ENCODE data around the gene CDCA3.

Gene CDCA3

DNA sequence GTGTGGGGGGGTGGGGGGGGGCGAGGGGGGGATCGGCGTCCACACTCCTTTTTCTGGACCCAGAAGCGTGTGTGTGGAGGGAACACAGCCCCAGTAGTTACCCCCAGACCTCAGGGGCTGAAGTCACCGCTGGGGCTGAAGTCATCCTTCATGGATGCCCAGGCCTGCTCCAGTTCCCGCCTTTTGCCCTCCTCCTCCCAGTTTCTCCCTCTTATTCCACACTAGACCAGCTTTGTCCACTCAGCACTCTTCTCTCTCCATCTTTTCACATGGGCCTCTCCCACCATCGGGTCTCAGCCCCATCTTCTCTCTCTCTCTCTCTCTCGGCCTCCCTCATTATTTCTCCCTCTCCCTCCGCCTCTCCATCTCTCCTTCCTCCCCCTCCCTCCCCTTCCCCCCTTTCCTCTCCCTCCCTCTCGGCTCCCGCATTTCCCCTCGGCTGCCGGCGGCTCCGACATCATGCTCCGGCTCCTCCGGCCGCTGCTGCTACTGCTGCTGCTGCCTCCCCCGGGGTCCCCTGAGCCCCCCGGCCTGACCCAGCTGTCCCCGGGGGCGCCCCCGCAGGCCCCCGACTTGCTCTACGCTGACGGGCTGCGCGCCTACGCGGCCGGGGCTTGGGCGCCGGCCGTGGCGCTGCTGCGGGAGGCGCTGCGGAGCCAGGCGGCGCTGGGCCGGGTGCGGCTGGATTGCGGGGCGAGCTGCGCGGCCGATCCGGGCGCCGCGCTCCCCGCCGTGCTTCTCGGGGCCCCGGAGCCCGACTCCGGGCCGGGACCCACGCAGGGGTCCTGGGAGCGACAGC lies 22.9 kb downstream of the CDCA3 start, which contains the start of gene P3H3:
Gene P3H3 (plus strand): TSS at position 426 of the 799 bp plus-strand sequence. CDS start 34 bp downstream, at position 460.
- Histone ChIP-seq H3K4me2 (ENCODE audit: low read depth, low read length) (peak within 1 kb of the TSS; percentile 99), H3K9me3 (replicated peaks; ENCODE audit: insufficient read depth, low read length) (no peaks in the 10 kb centered on the region), H3K4me3 (ENCODE audit: low read length) (peak within 1 kb of the TSS; percentile 62), H3K9ac (ENCODE audit: low read length) (no peak within 1 kb of the TSS; the same call in 1 of the 2 replicates), H3K27me3 (replicated peaks; ENCODE audit: insufficient read depth, low read length) (peaks cover 92% of the 10 kb centered on the region), H3K27ac (ENCODE audit: low read length) (no peak within 1 kb of the TSS), H2AFZ (ENCODE audit: low read length) (peak within 1 kb of the TSS; percentile 77), H3F3A (ENCODE audit: insufficient read depth, low read length) (no peaks in the 10 kb centered on the region), H3K4me1 (ENCODE audit: low read length) (peaks cover 4% of the 10 kb centered on the region; the same call in 1 of the 2 replicates), H3K79me2 (ENCODE audit: low read length) (no peaks in the 10 kb centered on the region), H3K9me2 (replicated peaks; ENCODE audit: insufficient read depth, low read length) (no peaks in the 10 kb centered on the region), H4K20me1 (ENCODE audit: insufficient read depth, low read length) (no peaks in the 10 kb centered on the region), H3K36me3 (replicated peaks; ENCODE audit: insufficient read depth, low read length) (no peaks in the 10 kb centered on the region)
- DNase-seq: no peak
- TF ChIP-seq EZH2phosphoT487 (IDR thresholded peaks at IDR 0.05; ENCODE audit: low read length) (no peak), EZH2 (optimal IDR thresholded peaks at IDR 0.05; ENCODE audit: low read depth, low read length) (no peak), CTCF (IDR thresholded peaks at IDR 0.05; ENCODE audit: low read length) (no peak)

- Histone ChIP-seq H3K4me2 (ENCODE audit: low read depth, low read length) (no peak overlapping the region), H3F3A (ENCODE audit: insufficient read depth, low read length) (no peaks in the 10 kb centered on the region), H3K79me2 (ENCODE audit: low read length) (no peaks in the 10 kb centered on the region), H3K4me3 (ENCODE audit: low read length) (no peak overlapping the region), H3K9me2 (replicated peaks; ENCODE audit: insufficient read depth, low read length) (no peaks in the 10 kb centered on the region), H3K9ac (ENCODE audit: low read length) (no peak overlapping the region), H3K9me3 (replicated peaks; ENCODE audit: insufficient read depth, low read length) (no peaks in the 10 kb centered on the region), H3K36me3 (replicated peaks; ENCODE audit: insufficient read depth, low read length) (no peaks in the 10 kb centered on the region), H2AFZ (ENCODE audit: low read length) (no peak overlapping the region), H4K20me1 (ENCODE audit: insufficient read depth, low read length) (no peaks in the 10 kb centered on the region), H3K27me3 (replicated peaks; ENCODE audit: insufficient read depth, low read length) (peaks cover 95% of the 10 kb centered on the region), H3K27ac (ENCODE audit: low read length) (no peak overlapping the region), H3K4me1 (ENCODE audit: low read length) (peaks cover 4% of the 10 kb centered on the region; the same call in 1 of the 2 replicates)
- no peak for DNase-seq
- TF ChIP-seq EZH2phosphoT487 (IDR thresholded peaks at IDR 0.05; ENCODE audit: low read length): no peak
Observed at GRCh38 chr12:6827437-6827911, 23.6 kb downstream of the CDCA3 start.

DNA sequence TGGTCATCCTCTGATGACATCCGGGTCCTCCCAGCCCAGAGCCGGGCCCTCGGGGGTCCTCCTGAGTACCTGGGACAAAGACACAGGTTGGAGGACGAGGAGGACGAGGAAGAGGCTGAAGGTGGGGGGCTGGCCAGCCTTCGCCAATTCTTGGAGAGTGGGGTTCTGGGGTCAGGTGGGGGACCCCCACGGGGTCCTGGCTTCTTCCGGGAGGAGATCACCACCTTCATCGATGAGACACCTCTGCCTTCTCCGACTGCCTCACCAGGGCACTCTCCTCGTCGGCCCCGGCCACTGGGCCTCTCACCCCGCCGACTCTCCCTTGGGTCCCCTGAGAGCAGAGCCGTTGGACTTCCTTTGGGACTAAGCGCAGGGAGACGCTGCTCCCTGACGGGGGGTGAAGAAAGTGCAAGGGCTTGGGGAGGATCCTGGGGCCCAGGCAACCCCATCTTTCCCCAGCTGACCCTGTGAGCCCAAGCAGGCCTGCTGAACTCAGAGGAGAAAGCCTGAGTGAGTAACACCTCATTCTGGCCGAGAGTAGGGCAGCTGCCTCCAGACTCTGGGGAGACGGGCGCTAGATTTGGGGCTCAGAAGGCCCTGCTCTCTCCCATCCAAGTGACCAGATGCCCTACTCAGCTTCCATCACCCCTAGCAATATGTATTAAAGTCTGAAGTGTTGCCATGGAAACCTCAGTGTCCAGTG lies 24.2 kb downstream of the CDCA3 start:
- no peak overlapping the region for H3K9ac ChIP-seq (ENCODE audit: low read length)
- H3K27ac ChIP-seq (ENCODE audit: low read length): no peak overlapping the region
- no peak for DNase-seq
- no peaks in the 10 kb centered on the region for H3K9me3 ChIP-seq (replicated peaks; ENCODE audit: insufficient read depth, low read length)
- H3K4me1 ChIP-seq (ENCODE audit: low read length): peaks cover 4% of the 10 kb centered on the region; the same call in 1 of the 2 replicates
- H3K9me2 ChIP-seq (replicated peaks; ENCODE audit: insufficient read depth, low read length): no peaks in the 10 kb centered on the region
- TF ChIP-seq EZH2phosphoT487 (IDR thresholded peaks at IDR 0.05; ENCODE audit: low read length): no peak
- no peak for TF ChIP-seq EZH2 (optimal IDR thresholded peaks at IDR 0.05; ENCODE audit: low read depth, low read length)
- no peak for TF ChIP-seq CTCF (IDR thresholded peaks at IDR 0.05; ENCODE audit: low read length)
- H3K27me3 ChIP-seq (replicated peaks; ENCODE audit: insufficient read depth, low read length): peaks cover 96% of the 10 kb centered on the region
- H3K4me3 ChIP-seq (ENCODE audit: low read length): no peak overlapping the region
- no peaks in the 10 kb centered on the region for H3K79me2 ChIP-seq (ENCODE audit: low read length)
- H4K20me1 ChIP-seq (ENCODE audit: insufficient read depth, low read length): no peaks in the 10 kb centered on the region
- H3K4me2 ChIP-seq (ENCODE audit: low read depth, low read length): no peak overlapping the region
- H3F3A ChIP-seq (ENCODE audit: insufficient read depth, low read length): no peaks in the 10 kb centered on the region
- no peaks in the 10 kb centered on the region for H3K36me3 ChIP-seq (replicated peaks; ENCODE audit: insufficient read depth, low read length)
- no peak overlapping the region for H2AFZ ChIP-seq (ENCODE audit: low read length)

All from MM.1S (cell line).